NCI-H446 (cell line): ENCODE measurements around the gene MS4A7.

Experiments
- DNase-seq, 2 experiments: peaks; one replicate each; lab custom pipeline; 2025; lab: John Stamatoyannopoulos, UW

MS4A7 gene

GRCh38 chr11:60371386-60371785 is 6.9 kb upstream of the MS4A7 start:
- no peak for DNase-seq

GRCh38 chr11:60371854-60372253 is 6.5 kb upstream of the MS4A7 start:
- no peak for DNase-seq

GRCh38 chr11:60372767-60373166 is 5.6 kb upstream of the MS4A7 start:
- DNase-seq: no peak

- DNase-seq: no peak
Observed at GRCh38 chr11:60375316-60375715, 3.0 kb upstream of the MS4A7 start.

GRCh38 chr11:60376601-60377000 is 1.7 kb upstream of the MS4A7 start:
- DNase-seq: no peak

- DNase-seq: no peak
Observed at GRCh38 chr11:60377401-60378136, 763 bp upstream of the MS4A7 start.

- DNase-seq: no peak
Observed at GRCh38 chr11:60389279-60389910, 11.1 kb downstream of the MS4A7 start.

GRCh38 chr11:60390419-60390818 is 12.1 kb downstream of the MS4A7 start:
- DNase-seq: no peak

- DNase-seq: no peak
Observed at GRCh38 chr11:60392361-60392760, 14.0 kb downstream of the MS4A7 start.

- no peak for DNase-seq
Observed at GRCh38 chr11:60393016-60393415, 14.7 kb downstream of the MS4A7 start.

- DNase-seq: no peak
Observed at GRCh38 chr11:60394666-60395380, 16.5 kb downstream of the MS4A7 start.

- no peak for DNase-seq
Observed at GRCh38 chr11:60396382-60396781, 18.1 kb downstream of the MS4A7 start, which contains the start of gene MS4A14. MS4A14 (plus strand) TSS chr11:60396459; CDS start chr11:60396579, 120 bp downstream.

GRCh38 chr11:60396799-60397198 is 18.5 kb downstream of the MS4A7 start:
- no peak for DNase-seq

GRCh38 chr11:60420015-60420414 is 41.7 kb downstream of the MS4A7 start:
- no peak for DNase-seq

GRCh38 chr11:60422609-60423008 is 44.3 kb downstream of the MS4A7 start:
- no peak for DNase-seq

GRCh38 chr11:60428517-60428916 is 50.2 kb downstream of the MS4A7 start:
- DNase-seq: no peak

- DNase-seq: no peak
Observed at GRCh38 chr11:60429272-60429671, 50.9 kb downstream of the MS4A7 start, which contains the start of gene MS4A5. MS4A5 (plus strand) TSS chr11:60429572; CDS start chr11:60429675, 103 bp downstream.

- DNase-seq: no peak
Observed at GRCh38 chr11:60431251-60431650, 52.9 kb downstream of the MS4A7 start.

- DNase-seq: no peak
Observed at GRCh38 chr11:60433401-60433800, 55.1 kb downstream of the MS4A7 start.
